ENCODE data around the gene ZDHHC14.
A peak's percentile ranks its signal among the peaks of the same experiment; 100 is the strongest.
"Not testable (repeated sequence)": the region's sequence is repeated elsewhere in the genome, so short reads cannot be mapped to it uniquely, and the experiment has no call there.

Gene ZDHHC14

DNA sequence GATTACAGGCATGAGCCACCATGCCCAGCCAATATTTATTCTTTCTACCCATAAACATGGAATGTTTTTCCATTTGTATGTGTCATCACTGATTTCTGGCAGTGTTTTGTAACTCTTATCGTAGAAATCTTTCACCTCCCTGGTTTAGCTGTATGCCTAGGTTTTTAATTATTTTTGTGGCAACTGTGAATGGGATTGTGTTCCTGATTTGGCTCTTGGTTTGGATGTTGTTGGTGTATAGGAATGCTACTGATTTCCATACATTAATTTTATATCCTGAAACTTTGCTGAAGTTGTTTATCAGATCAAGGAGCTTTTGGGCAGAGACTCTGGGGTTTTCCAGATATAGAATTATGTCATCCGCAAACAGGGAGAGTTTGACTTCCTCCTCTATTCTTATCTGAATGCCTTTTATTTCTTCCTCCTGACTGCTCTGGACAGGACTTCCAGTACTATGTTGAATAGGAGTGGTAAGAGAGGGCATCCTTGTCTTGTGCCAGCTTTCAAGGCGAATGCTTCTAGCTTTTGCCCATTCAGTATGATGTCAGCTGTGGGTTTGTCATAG lies 198.6 kb downstream of the ZDHHC14 start:
- TF ChIP-seq CTCF (IDR thresholded peaks at IDR 0.05; ENCODE audit: low read depth, low read length) = no peak

GRCh38 chr6:157584036-157584435 lies 203.0 kb downstream of the ZDHHC14 start:
- DNase-seq (ENCODE audit: low read depth in 2 of 2) = no peak
- H3K4me3 ChIP-seq (replicated peaks in 1 of 2; ENCODE audit: low read depth in 2 of 2, low read length in 2 of 2) = no peak overlapping the region
- TF ChIP-seq CTCF (IDR thresholded peaks at IDR 0.05; ENCODE audit: low read depth, low read length) = no peak

More for the DNA sequence above, 198.6 kb downstream of the ZDHHC14 start:
- no peak overlapping the region for H3K4me3 ChIP-seq (replicated peaks in 1 of 2; ENCODE audit: low read depth in 2 of 2, low read length in 2 of 2)
- DNase-seq (ENCODE audit: low read depth in 2 of 2) = peak in 1 of 2 donors; percentile 4

DNA sequence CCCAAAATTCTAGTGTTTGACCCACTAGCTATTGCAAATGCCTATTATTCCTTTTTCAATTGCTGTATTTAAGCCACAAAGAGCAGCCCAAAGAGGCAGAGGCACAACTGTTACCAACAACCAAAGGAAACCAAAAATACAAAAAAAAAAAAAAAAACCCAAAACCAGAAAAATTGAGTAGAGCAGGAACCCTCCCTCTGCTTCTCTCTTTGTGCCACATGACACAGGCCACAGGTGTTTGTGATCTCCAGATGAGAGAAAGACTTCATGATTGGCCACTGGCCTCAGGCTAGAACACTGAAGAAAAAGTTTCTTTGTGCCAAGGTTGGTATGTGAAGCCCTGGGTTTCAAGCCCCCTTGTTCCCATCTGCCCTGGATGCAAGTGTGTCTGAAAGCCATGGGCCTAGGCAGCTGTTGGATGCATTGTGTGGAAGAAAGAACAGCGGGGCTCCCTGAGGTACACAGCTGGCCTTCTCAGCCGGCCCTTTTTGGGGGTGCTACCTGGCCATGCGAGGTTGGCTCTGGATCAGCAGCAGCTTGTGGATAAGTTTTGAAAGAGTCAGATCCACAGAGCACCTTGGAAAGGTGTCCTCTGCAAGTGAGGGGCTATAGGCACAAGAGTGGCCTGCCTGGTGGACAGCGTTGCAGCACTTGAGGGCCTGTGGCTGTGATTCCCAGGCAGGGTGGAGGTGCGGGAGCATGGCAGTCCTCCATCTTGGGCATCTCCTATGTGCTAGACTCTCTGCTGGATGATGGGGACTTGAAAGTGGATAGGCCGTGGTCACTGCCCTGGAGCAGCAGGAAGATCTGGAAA lies 204.5 kb downstream of the ZDHHC14 start:
- TF ChIP-seq CTCF (IDR thresholded peaks at IDR 0.05; ENCODE audit: low read depth, low read length) = no peak
- no peak for DNase-seq (ENCODE audit: low read depth in 2 of 2)
- no peak overlapping the region for H3K4me3 ChIP-seq (replicated peaks in 1 of 2; ENCODE audit: low read depth in 2 of 2, low read length in 2 of 2)

DNA sequence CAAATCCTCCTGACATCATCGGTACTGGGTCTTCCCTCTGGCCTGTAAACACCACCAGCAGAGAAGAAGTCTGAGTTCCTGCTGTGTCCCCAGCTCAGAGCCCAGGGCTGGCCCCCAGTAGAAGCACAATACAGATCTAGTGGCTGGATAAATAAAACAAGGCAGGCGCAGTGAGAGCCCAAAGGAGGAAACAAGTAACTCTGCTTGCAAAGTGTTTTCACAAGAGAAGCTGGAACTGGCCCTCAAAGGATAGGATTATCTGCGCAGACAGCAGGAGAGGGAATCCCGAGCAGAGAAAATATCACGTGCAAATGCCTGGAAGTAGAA lies 205.1 kb downstream of the ZDHHC14 start:
- no peak overlapping the region for H3K4me3 ChIP-seq (replicated peaks in 1 of 2; ENCODE audit: low read depth in 2 of 2, low read length in 2 of 2)
- DNase-seq (ENCODE audit: low read depth in 2 of 2) = no peak
- TF ChIP-seq CTCF (IDR thresholded peaks at IDR 0.05; ENCODE audit: low read depth, low read length) = no peak

- no peak for DNase-seq (ENCODE audit: low read depth in 2 of 2)
- H3K4me3 ChIP-seq (replicated peaks in 1 of 2; ENCODE audit: low read depth in 2 of 2, low read length in 2 of 2) = no peak overlapping the region
- TF ChIP-seq CTCF (IDR thresholded peaks at IDR 0.05; ENCODE audit: low read depth, low read length) = no peak
Observed at GRCh38 chr6:157586476-157587126, 205.6 kb downstream of the ZDHHC14 start.

- no peak overlapping the region for H3K4me3 ChIP-seq (replicated peaks in 1 of 2; ENCODE audit: low read depth in 2 of 2, low read length in 2 of 2)
- no peak for TF ChIP-seq CTCF (IDR thresholded peaks at IDR 0.05; ENCODE audit: low read depth, low read length)
- no peak for DNase-seq (ENCODE audit: low read depth in 2 of 2)
Observed at GRCh38 chr6:157587127-157587926, 206.3 kb downstream of the ZDHHC14 start.

DNA sequence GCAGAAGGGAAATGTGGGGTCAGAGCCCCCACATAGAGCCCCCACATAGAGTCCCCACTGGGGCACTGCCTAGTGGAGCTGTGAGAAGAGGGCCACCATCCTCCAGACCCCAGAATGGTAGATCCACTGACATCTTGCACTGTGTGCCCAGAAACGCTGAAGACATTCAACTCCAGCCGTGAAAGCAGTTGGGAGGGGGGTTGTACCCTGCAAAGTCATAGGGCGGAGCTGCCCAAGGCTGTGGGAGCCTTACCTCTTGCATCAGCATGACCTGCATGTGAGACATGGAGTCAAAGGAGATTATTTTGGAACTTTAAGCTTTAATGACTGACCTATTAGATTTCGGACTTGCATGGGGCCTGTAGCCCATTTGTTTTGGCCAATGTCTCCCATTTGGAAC lies 209.7 kb downstream of the ZDHHC14 start:
- DNase-seq (ENCODE audit: low read depth in 2 of 2); H3K4me3 ChIP-seq (replicated peaks in 1 of 2; ENCODE audit: low read depth in 2 of 2, low read length in 2 of 2): not testable (repeated sequence)

Measured in cardiac fibroblast (primary cell).